HG03354 (cell line): ENCODE results near the gene GABRA6.
"Not testable (repeated sequence)": the region's sequence is repeated elsewhere in the genome, so short reads cannot be mapped to it uniquely, and the experiment has no call there.

Experiments
- ATAC-seq: cut with Tn5 transposase; IDR thresholded peaks from one replicate; pipeline ENCODE4 v1.9.1; 2021; ENCODE audit warnings: mild to moderate bottlenecking; ENCODE audit not compliant: unreplicated experiment, poor library complexity, severe bottlenecking

The GABRA6 gene

DNA sequence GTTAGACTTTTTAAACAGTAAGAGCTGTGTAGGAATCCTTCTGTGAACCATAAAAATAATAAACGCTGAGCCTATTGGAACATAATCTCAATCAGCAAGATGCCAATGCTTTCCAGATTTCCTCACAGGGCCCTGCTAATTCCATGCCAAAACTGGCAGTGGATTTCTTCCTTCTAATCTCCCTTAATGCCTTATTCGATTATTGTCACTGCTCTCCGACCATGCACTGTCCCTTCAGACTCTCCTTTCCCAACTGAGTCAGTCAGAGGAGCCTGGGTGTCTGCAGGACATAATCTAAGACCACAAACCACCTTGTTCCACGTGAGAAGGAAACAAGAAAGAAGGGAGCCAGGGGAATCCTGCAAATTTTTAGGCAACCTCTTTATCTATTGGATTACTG is at the start of gene GABRA6:
Gene GABRA6, plus strand, starts transcription at position 261 of the 400 bp plus-strand sequence. CDS start 269 bp downstream, outside the sequence.
- ATAC-seq = no peak

DNA sequence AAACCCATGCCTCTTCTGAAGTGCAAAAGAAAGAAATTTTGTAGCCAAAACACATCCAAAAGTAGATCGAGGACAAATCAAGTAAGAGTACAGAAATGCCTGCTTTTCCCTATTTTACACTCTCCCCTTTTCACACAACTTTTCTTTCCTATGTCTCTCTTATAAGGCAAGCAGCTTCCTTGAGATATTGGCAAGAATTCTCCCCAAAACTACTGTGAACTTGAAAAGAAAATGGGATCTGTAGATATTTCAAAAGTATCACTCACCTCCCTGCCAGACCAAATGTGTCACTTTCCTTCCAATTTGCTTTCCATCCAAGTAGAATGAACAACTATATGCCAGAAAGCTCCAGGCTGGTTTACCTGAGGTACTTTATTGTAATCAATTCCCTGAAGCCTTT is 47.9 kb upstream of the GABRA6 start:
- no peak for ATAC-seq

DNA sequence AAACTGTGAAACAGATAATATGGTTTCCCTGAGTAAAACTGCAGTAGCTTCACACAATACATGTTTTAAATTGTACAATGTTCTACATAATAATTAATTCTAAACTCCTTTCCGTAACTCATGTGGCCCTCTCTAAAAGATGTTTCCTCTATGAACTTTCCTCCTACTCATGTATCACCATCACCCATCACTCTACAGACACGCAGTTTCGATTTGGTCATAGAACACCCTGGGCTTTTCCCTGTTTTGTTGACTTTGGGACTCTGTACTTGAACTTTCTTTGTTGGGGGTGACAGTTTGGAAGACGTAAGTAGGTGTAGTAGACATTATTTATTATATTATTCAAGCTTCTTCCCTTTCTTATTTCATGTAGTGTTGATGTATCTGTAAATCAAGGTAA is 44.1 kb upstream of the GABRA6 start:
- no peak for ATAC-seq

DNA sequence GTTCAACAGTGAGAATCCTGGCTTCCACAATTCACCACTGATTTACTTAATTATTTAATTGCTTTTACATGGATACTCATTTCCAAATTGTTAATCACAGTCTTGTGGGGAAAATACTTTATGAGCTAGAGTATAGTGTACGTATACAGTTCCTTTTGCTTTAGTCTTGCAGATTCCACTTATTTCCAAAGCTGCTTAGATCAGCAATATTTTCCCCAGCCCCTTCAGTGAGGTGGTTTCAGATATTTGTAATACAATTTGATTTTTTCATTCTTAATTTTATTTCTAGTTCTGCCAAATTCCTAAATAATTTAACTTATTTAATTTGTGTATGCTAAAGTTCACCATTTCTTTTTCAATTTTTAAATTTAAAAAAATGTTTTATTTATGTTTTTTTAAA is 40.3 kb upstream of the GABRA6 start:
- no peak for ATAC-seq

DNA sequence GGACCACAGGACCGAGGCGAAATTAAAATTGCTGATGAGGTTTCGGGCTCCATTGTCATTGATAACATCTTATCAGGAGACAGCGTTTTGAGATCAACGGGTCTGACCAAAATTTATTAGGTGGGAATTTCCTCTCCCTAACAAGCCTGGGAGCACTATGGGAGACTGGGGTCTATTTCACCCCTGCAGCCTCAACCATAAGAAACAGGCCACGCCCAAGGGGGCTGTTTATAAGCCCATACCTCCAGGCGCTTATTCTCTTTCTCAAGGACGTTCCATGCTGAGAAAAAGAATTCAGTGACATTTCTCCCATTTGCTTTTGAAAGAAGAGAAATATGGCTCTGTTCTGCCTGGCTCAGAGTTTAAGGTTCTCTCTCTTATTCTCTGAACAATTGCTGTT is 33.6 kb upstream of the GABRA6 start:
- not testable (repeated sequence) for ATAC-seq

DNA sequence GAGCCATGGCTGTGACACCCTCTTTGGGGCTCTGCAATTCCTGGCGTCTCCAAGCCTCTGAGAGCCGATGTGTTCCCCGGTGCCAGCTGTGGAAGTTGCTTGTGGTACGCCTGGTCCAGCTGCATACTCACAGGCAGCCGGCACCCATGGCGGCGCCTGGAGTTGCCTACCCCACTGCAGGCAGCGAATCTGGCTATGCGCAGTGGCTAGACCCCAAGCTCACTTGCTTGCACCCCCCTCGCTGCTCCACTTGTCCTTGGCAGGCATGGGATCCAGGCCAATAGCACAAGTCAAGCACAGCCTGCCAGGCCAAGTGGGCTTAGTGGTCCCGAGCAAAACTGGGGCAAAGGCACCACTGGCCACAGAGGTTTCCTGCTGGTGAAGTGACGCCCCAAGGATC is 24.7 kb upstream of the GABRA6 start:
- no peak for ATAC-seq

DNA sequence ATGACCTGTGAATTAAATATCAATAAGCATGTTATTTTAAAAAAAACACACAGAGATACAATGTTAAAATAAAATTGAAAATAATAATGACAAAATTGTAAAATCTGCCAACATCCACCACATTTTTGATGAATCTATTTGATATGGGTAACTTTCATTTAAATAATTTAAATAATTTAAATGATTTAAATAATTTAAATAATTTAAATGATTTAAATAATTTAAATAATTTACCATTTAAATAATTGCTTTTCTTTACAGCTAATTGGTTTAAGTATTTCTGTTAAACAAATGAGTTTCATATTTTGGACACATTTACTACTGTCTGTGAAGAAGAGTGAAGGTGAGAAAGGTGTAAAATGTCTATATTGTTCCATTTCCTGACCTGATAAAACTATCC is 22.1 kb upstream of the GABRA6 start:
- ATAC-seq = no peak

DNA sequence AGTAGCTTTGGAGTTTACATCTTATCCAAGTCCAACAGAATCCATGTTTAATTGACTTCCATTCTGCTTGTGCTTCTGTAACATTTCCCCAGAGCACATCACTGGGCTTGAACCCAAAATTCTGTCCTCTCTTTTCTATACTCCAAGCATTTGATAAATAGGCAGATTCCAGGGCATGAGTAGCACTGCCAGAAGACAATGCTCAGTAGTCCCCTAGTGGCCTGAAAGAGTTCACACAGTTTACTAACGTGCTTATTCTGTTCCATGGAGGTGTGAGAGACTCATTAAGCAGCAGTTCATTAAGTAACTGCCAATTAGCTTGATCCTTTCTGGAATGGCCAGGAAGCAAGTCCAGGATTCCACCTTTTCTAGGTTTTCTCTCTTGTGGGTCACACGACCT is 9.4 kb upstream of the GABRA6 start:
- peak; percentile 95 for ATAC-seq

DNA sequence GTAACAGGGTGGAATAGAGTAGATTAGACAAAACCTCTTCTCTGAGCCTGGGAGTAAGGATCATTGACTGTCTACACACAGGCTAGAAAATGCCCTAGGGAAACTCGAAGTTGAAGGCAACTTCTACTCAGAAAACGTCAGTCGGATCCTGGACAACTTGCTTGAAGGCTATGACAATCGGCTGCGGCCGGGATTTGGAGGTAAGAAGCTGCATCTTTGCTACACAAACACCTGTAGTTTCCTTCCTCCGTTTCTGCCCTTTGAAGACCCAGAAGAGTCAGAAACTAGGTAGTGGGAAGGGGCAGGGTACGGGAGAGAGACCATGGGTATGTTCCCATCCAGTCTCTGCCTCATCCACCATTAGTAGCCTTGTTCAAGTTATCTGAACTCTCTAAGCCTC is 628 bp downstream of the GABRA6 start:
- no peak for ATAC-seq

DNA sequence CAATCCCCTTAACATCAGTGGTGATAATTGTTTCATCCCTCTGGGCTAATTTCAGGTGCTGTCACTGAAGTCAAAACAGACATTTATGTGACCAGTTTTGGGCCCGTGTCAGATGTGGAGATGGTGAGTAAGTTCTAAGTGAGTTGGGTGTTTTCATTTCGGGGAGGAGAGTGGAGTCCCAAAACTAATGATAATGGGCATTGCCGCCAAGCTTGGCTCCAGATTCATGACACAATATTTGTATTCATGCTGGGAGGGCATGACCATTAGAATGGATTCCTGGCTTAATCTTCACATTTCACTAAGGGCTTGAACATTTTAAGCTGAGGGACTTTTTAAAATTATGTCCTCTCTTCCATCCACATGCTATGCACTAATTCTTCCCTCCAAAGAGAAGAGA is 1.4 kb downstream of the GABRA6 start:
- ATAC-seq = no peak

DNA sequence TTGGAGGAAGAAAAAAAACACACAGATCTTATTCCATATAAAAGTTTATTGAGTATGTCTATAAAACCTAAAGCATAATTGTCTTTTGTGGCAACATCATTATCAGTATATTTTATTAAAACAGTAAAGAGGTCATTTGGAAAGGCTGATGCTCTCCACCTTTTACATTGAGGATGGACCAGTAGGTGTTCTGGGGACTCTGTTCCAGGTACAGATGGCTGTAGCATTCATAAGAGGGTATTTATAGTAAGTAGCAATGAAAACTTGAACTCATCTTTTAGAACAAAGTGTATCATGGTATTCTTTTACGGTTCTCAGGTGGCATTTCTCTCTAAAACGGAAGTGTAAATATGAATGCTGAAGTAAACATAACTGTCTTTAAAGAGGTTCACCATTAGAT is 1.8 kb downstream of the GABRA6 start:
- no peak for ATAC-seq

DNA sequence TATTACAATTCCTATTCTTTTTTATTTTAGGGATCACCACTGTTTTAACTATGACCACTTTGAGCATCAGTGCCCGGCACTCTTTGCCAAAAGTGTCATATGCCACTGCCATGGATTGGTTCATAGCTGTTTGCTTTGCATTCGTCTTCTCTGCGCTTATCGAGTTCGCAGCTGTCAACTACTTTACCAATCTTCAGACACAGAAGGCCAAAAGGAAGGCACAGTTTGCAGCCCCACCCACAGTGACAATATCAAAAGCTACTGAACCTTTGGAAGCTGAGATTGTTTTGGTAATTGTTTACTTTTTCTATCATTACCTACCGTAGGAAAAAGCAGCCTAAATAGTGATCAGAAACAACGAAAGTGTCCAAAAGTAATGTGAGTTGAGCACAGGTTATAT is 6.4 kb downstream of the GABRA6 start:
- ATAC-seq = no peak

DNA sequence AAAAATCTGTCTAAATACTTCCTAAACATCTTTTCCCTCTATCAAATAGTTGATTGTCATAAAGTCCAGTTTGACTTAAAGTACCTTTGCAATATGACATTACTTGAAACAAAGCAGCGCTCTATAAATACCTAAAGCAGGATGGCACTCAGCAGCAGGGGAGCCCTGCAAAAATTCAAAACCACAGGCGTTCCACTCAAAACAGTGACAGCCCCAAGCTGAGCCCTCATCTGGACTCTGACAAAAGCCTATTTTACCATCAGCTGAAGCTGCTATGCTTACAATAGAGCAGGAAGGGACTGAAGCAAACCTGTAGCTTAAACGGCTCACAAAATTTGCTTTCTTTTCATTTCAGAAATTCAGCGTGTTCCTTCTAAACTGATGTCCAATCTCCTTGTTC is 11.5 kb downstream of the GABRA6 start:
- ATAC-seq = no peak

DNA sequence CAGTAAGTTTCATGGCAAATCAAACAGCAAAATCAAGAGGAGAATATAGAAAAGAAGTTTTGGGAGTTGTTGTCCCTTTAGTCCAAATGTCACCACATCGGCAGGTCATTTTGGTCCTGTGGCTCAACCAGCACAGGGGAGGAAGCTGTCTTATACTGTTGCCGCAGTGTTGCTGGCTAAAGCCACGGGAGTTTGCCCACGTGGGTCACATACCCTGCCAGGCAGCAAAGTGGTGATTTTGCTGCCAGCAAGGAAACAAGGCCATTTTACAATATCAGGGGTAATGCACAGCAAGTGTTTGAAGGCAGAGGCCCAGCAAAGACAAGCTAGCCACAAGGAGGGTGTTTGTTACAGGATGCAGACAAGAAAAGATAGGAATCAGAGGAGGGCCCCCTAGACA is 14.5 kb downstream of the GABRA6 start:
- ATAC-seq = no peak

DNA sequence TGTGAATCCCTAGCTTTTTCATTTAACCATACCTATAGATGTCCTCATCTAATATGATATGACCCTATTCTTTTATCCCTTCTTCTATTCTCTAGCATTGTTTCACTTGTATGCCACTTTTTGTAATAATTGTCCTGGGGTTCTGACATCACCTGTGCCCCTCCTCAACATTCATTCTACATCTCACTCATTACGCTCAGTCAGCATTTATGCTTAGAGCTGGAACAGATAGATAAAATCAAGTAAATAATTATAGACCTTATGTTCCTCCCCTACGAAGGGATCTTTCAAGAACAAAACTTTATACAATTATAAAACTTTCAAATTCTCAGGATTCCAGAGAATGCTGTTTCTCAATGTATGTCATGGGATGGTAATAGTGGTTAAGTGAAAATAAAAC is 18.0 kb downstream of the GABRA6 start:
- no peak for ATAC-seq

DNA sequence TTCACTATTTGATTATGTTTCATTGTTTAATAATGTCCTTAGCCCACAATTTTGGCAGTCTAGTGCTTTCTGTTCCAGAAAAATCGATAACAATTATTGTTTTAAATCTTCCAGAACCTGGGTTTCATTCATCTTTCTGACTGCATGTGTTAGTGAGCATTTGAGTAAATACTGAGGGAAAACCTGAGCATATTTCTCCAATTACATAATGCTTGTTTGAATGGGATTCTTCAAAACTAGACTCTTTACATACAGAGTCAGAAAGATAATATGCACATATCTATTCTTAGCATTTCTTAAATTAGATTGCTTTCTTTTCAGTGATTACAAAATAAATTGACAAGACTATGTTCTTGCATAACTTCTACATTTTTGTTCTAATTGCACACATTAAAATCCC is 21.9 kb downstream of the GABRA6 start:
- ATAC-seq = no peak

DNA sequence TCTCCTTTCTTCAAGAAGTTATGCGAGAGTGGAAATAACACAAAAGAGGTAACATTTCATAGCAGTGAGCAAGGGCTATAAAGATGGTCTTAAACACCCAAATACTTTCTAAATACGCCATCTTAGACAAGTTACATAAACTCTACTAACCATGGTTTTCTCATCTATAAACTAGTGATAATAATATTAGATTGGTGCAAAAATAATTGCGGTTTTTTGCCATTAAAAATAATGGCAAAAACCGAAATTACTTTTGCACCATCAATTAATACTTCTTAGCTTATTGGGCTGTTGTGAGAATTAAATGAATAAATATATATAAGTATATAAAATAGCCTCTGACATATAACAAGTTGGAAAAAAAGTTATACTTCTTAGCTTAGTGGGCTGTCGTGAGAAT is 23.7 kb downstream of the GABRA6 start:
- no peak for ATAC-seq

DNA sequence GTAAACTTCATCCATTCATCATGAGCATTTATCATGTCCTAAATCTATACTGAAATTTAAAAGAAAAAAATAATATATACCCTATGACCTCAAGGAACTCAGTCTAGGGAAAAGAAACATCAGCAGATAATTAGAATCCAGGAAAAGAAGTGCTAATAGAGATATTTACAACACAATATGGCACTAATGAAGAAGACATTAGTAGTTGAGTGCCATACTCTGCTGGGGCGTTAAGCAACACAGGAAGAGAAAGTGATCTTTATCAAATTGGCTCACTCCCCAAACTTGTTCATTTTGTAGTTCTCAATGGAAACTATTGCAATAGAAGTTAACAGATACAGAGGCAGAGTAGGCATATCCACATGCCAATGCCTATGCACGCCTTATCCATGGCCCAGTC is 27.5 kb downstream of the GABRA6 start:
- no peak for ATAC-seq

DNA sequence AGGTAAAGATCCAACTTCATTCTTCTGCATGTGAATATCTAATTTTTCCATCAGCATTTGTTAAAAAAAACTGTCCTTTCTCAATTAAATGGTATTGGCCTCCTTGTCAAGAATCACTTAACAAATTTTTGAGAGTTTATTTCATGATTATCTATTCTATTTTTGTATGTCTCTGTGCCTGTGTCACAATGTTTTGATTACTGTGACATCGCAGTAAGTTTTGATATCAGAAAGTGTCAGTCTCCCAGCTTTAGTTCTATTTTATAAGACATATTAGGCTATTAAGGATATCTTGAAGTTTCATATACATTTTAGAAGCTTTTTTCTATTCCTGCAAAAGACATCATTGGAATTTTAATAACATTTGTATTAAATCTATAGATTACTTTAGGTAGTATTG is 33.6 kb downstream of the GABRA6 start:
- no peak for ATAC-seq

DNA sequence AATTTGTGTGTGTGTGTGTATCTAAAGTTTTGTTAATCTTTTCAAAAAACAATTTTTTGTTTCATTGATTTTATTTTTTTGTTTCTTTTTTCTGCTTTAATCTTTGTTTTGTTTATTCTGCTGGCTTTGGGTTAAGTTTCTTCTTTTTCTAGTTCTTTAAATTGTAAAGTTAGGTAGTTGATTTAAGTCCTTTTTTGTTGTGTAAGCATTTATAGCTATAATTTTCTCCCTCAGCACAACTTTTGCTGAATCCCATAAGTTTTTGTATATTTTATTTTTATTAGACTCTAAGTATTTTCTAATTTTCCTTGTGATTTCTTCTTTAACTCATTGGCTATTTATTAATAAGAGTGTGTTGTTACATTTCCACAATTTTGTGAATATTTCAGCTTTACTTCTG is 34.9 kb downstream of the GABRA6 start:
- no peak for ATAC-seq

DNA sequence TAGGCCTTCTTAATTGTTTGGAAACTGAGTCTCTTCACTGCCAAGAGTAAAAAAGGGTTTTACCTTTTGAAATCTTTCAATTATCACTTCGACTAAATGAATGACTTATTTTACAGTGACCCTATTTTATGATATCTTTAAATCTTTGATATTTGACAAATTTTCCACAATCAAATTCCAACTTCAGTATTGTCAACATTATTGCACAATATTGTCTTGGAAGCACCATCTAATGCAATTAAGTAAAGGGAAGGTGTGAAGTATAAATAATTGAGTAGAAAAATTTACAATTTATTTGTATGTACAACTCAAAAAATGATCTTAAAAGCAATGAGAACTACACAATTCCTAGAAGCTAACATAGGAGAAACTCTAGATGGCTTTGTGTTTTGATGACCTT is 49.2 kb downstream of the GABRA6 start:
- no peak for ATAC-seq

DNA sequence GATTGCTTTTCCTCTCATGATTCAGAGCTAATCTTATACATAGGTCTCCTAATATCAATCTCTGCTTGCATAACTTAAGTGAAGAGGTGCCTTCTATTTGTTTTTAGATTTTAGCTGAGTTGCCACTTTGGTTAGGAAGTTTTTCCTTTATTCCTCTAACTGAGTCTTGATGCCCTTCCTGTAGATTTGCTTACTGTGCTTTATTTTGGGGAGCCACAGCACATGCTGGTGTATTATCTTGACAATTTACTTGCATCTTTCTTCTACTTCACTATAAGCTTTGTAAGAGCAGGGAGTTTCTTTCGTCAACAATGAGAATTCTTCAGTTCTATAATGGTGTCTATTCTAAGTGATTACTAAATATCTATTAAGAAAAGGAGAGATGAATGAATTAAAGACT is 54.9 kb downstream of the GABRA6 start:
- ATAC-seq = no peak

DNA sequence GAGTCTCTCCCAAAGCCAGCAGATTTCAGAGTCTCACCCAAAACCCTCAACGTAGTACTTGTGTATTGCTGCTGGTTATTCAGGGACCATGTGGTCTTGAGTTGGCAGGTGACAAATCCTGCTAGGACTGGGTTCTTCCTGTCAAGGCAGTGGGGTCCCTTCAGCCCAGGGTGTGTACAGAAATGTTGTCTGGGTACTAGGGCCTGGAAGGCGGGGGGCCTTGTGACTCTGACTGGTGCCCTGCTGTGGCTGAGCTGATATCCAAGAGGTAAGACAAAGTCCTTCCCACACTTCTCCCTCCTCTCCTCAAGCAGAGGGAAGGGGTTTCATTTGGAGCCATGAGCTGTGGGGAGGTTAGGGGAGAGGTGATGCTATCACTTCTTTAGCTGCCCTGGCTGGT is 58.8 kb downstream of the GABRA6 start:
- ATAC-seq = no peak
